Pancreas (tissue), 10 donors: ENCODE data around the gene PNLIPRP3. TPM values are rescaled to one million over a fixed set of nuclear protein-coding genes. Genes with fewer than 3 reads are reported as not detected.

Source experiments
- ATAC-seq, 4 donors: fragments of 200-7000 bp; cut with Tn5 transposase; one replicate each; pipeline versions ENCODE4 v1.8.0 to v1.9.1; 2020; ENCODE audit warnings: mild to moderate bottlenecking in 4 of 4, moderate library complexity in 4 of 4
- DNase-seq, 6 donors: peaks; one replicate each; pipeline ENCODE4 v3.0.0-alpha.2; 2020
- FAIRE-seq: peaks from 2 replicates; lab custom pipeline; 2012; peaks lifted over from hg19 to GRCh38; lab: Jason Lieb, UNC
- H3K27ac ChIP-seq, 4 donors: fragments of 200-600 bp; sonication (generic); 1 replicate in 3 of 4; 2 replicates in 1 of 4; pipeline versions ENCODE4 v1.5.0 to v1.8.0; 2020
- H3K27me3 ChIP-seq, 4 donors: fragments of 200-600 bp; one replicate each; pipeline ENCODE4 v1.8.0; 2021
- H3K36me3 ChIP-seq, 3 donors: fragments of 200-600 bp; sonication (generic) in 1 of 3; one replicate each; pipeline versions ENCODE4 v1.5.0 to v1.8.0; 2020 to 2021
- H3K4me1 ChIP-seq, 3 donors: fragments of 200-600 bp; one replicate each; pipeline ENCODE4 v1.8.0; 2021
- H3K4me3 ChIP-seq, 4 donors: fragments of 200-600 bp; sonication (generic) in 2 of 4; one replicate each; pipeline versions ENCODE4 v1.5.0 to v1.8.0; 2020 to 2021
- H3K9me3 ChIP-seq, 4 donors: fragments of 200-600 bp; one replicate each; pipeline ENCODE4 v1.8.0; 2021
- WGBS, 2 donors: extraction: QIAGEN DNeasy Blood & Tissue Kit; methylation state at CpG; one replicate each; pipeline ENCODE4 v1.1.7; 2013; 5-methylcytosine and 5-hydroxymethylcytosine counted together
- intact Hi-C, 3 donors: fragments of 100-400 bp; cut with DNase I; formaldehyde crosslinking; loops; one replicate each; pipeline versions ENCODE4 v1.11.1 to v1.14.2; 2022
- polyA plus RNA-seq, 2 donors: library from polyadenylated mRNA; stranded (reverse); fragments of 200-250 nt; gene quantifications; one replicate each; pipeline ENCODE4 v1.2.3, GENCODE V29; 2013
- total RNA-seq, 6 donors: library from RNA; stranded (reverse); fragmentation: NEBNext Ultra II Directional in 4 of 6; extraction: Animal tissue kit (Norgen Biotek cat#: 25700) in 4 of 6; gene quantifications; one replicate each; pipeline versions ENCODE4 v1.2.1 to v1.2.4, GENCODE V29; 2021 to 2023
- TF ChIP-seq, protein P1 (sequence below), 4 donors: fragments of 200-600 bp; sonication (generic) in 3 of 4; IDR thresholded peaks; one replicate each; pipeline versions ENCODE4 v1.5.0 to v1.8.0; 2021; ENCODE audit warnings: antibody characterized with exemption in 4 of 4
- donor health status: healthy with polysubstance abuse.
- donor health status: DM: no; HTN: no; CAD: no; lungs with moderate emphysema.
- donor health status: DM: no; HTN: no; CAD: no.
- donor health status: control.
- donor health status: control.
- donor health status: Bipolar disorder and iron deficiency.
- donor health status: DM: yes; HTN: yes; CAD: no.
- donor health status: DM: no; HTN: no; CAD: no.
- donor health status: DM: no; HTN: no; CAD: no.
- donor health status: DM: yes; HTN: yes; CAD: no.

Gene PNLIPRP3
- total and polyA plus RNA-seq, 8 donors = 0.09 to 0.32 TPM; not detected in 6

DNA sequence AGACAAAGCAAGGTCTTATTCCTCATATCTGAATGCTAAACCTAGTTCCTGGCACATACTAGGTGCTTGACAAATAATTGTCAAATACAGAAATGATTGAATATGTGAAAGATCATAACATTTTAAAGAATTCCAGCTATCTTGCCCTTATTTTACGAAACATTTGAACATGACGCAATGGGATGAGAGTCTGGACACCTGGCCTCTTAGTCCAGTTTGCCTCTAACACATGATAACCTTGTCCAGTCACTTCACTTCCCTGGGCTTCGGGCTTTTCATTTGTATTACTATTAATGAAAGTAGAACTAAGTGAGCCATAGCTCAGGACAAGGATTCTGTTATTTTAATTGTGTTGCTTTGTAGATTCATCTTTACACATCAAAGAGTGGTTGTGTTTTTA is 32.6 kb downstream of the PNLIPRP3 start:
- DNase-seq (peak in 1 of 6 donors; percentile 20), ATAC-seq (peak in 3 of 4 donors; percentile 36 to 62 (median 60)), FAIRE-seq (no peak)
- Histone ChIP-seq H3K27me3 (no peaks in the 10 kb centered on the region), H3K4me3 (no peak overlapping the region), H3K36me3 (no peaks in the 10 kb centered on the region), H3K9me3 (no peaks in the 10 kb centered on the region), H3K27ac (no peak overlapping the region), H3K4me1 (peaks cover 0 to 3% (median 0%) of the 10 kb centered on the region in 3 donors)
- 36 to 46% methylated on average over 3 of the region's 3 CpGs for WGBS, 2 donors
- TF ChIP-seq, protein P1, sequence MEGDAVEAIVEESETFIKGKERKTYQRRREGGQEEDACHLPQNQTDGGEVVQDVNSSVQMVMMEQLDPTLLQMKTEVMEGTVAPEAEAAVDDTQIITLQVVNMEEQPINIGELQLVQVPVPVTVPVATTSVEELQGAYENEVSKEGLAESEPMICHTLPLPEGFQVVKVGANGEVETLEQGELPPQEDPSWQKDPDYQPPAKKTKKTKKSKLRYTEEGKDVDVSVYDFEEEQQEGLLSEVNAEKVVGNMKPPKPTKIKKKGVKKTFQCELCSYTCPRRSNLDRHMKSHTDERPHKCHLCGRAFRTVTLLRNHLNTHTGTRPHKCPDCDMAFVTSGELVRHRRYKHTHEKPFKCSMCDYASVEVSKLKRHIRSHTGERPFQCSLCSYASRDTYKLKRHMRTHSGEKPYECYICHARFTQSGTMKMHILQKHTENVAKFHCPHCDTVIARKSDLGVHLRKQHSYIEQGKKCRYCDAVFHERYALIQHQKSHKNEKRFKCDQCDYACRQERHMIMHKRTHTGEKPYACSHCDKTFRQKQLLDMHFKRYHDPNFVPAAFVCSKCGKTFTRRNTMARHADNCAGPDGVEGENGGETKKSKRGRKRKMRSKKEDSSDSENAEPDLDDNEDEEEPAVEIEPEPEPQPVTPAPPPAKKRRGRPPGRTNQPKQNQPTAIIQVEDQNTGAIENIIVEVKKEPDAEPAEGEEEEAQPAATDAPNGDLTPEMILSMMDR (IDR thresholded peaks at IDR 0.05) = no peak
- intact Hi-C loops = no loop called here

DNA sequence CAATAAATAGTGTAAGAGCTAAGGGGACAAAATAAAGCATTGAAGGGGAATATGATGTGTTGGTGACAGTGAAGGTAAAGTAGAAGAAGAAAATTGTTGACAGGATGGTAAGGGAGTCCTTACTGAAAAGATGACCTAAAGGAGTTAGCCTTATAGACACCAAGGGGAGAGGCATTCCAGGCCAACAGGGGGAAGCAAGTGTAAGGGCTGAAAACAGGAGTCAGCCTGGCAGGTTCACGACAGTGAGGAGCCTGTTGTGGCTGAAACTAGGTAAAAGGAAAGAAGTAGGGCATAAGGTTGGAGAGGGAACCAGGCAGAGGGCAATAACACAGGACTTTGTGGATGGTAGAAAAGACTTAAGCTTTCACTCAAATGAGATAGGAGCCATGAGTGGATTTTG is 34.0 kb downstream of the PNLIPRP3 start:
- TF ChIP-seq, protein P1 (IDR thresholded peaks at IDR 0.05) = no peak
- peaks cover 0 to 3% (median 0%) of the 10 kb centered on the region in 3 donors for H3K4me1 ChIP-seq
- no peak for FAIRE-seq
- no peaks in the 10 kb centered on the region for H3K27me3 ChIP-seq
- intact Hi-C loops = no loop called here
- no peak for ATAC-seq
- no peak for DNase-seq
- H3K36me3 ChIP-seq = no peaks in the 10 kb centered on the region
- no peak overlapping the region for H3K4me3 ChIP-seq
- no peaks in the 10 kb centered on the region for H3K9me3 ChIP-seq
- no peak overlapping the region for H3K27ac ChIP-seq
- 60 to 69% methylated on average over 1 of the region's 1 CpG for WGBS, 2 donors

- 27 to 37% methylated on average over 2 of the region's 2 CpGs for WGBS, 2 donors
- intact Hi-C loops = no loop called here
- H3K9me3 ChIP-seq = no peaks in the 10 kb centered on the region
- peaks cover 0 to 3% (median 0%) of the 10 kb centered on the region in 3 donors for H3K4me1 ChIP-seq
- FAIRE-seq (no peak), DNase-seq (peak; percentile 54 to 89 (median 78)), ATAC-seq (peak; percentile 80 to 97 (median 90))
- no peak overlapping the region for H3K27ac ChIP-seq
- H3K4me3 ChIP-seq = no peak overlapping the region
- TF ChIP-seq, protein P1 (IDR thresholded peaks at IDR 0.05) = no peak
- H3K27me3 ChIP-seq = no peaks in the 10 kb centered on the region
- no peaks in the 10 kb centered on the region for H3K36me3 ChIP-seq
These were observed 36.6 kb downstream of the PNLIPRP3 start for GRCh38 chr10:116464257-116464656.

GRCh38 chr10:116465546-116465945 is 37.9 kb downstream of the PNLIPRP3 start:
- intact Hi-C loops = no loop called here
- H3K27me3 ChIP-seq = no peaks in the 10 kb centered on the region
- FAIRE-seq (no peak), ATAC-seq (peak in 1 of 4 donors; percentile 26), DNase-seq (no peak)
- no peak overlapping the region for H3K27ac ChIP-seq
- H3K36me3 ChIP-seq = no peaks in the 10 kb centered on the region
- peaks cover 0 to 3% (median 0%) of the 10 kb centered on the region in 3 donors for H3K4me1 ChIP-seq
- WGBS, 2 donors = 44 to 57% methylated on average over 3 of the region's 3 CpGs
- TF ChIP-seq, protein P1 (IDR thresholded peaks at IDR 0.05) = no peak
- H3K4me3 ChIP-seq = no peak overlapping the region
- no peaks in the 10 kb centered on the region for H3K9me3 ChIP-seq

DNA sequence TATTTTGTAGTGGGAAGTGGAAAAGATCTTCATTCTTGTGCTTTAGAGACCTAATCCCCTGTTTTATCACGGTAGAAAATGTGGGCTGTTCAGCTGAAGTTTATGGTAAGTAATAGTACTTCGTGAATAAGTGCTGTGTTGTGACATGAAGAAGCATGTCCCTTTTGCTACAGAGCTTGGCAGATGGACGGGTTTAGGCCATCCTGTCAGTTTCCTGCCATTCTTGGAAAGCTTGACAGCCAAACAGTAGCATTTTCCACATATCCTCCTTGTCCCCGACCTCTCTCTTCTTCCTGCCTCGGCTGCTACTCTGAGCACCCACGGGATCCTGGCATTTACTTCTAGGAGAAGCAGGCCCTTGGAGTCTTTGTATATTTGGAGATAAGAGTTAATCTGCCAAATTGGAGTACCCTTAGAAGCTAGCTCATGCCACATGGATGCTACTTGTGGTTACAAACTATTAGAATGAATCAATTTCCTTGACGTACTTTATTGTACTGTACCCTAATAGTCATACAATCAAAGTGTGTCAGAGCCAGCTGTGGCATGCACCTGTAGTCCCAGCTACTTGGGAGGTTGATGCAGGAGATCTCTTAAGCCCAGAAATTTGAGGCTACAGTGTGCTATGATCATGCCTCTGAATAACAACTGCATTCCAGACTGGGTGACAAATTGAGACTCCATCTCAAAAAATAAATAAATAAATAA is 39.2 kb downstream of the PNLIPRP3 start:
- Histone ChIP-seq H3K4me3 (no peak overlapping the region), H3K9me3 (no peaks in the 10 kb centered on the region), H3K36me3 (no peaks in the 10 kb centered on the region), H3K27me3 (no peaks in the 10 kb centered on the region), H3K27ac (no peak overlapping the region), H3K4me1 (peaks cover 0 to 8% (median 5%) of the 10 kb centered on the region in 3 donors)
- FAIRE-seq (no peak), DNase-seq (no peak), ATAC-seq (no peak)
- intact Hi-C loops = no loop called here
- TF ChIP-seq, protein P1 (IDR thresholded peaks at IDR 0.05) = no peak
- 70 to 71% methylated on average over 7 of the region's 7 CpGs for WGBS, 2 donors
